Effector memory CD4-positive, alpha-beta T cell (primary cell): ENCODE results near the gene GPR84.

ENCODE experiments used
- DNase-seq, 3 donors: peaks; one replicate each; pipeline ENCODE4 v3.0.0-alpha.2; 2020
- H3K27ac ChIP-seq: 2 replicates; pipeline ENCODE4 v1.7.0; 2013; ENCODE audit warnings: mild to moderate bottlenecking, low read length, moderate library complexity; ENCODE audit not compliant: insufficient read depth, poor library complexity, severe bottlenecking
- H3K27me3 ChIP-seq: replicated peaks from 2 replicates; pipeline ENCODE4 v1.7.0; 2013; ENCODE audit warnings: mild to moderate bottlenecking, low read length; ENCODE audit not compliant: insufficient read depth, control insufficient read depth, poor library complexity, severe bottlenecking
- H3K36me3 ChIP-seq: 2 replicates; pipeline ENCODE4 v1.7.0; 2013; ENCODE audit warnings: mild to moderate bottlenecking, low read length, moderate library complexity; ENCODE audit not compliant: control insufficient read depth, insufficient read depth
- H3K4me1 ChIP-seq: 2 replicates; pipeline ENCODE4 v1.7.0; 2013; ENCODE audit warnings: low read length, mild to moderate bottlenecking; ENCODE audit not compliant: control insufficient read depth, insufficient read depth, poor library complexity, severe bottlenecking
- H3K4me3 ChIP-seq: 2 replicates; pipeline ENCODE4 v1.7.0; 2013; ENCODE audit warnings: low read length, low read depth, mild to moderate bottlenecking; ENCODE audit not compliant: insufficient read depth, poor library complexity, severe bottlenecking
- H3K9me3 ChIP-seq: 2 replicates; pipeline ENCODE4 v1.7.0; 2013; ENCODE audit warnings: mild to moderate bottlenecking, low read length, moderate library complexity; ENCODE audit not compliant: control insufficient read depth
- total RNA-seq, 3 donors: gene quantifications; one replicate each; lab custom pipeline; 2026; lab: John Stamatoyannopoulos, UW

GPR84 gene
- 0 to 1.5 (median 0.39) reads per million in 3 donors for total RNA-seq

GRCh38 chr12:54364413-54364812 lies at the start of gene GPR84:
TSS of gene GPR84 (minus strand) at chr12:54364486. CDS start at chr12:54363851, 635 bp downstream.
- H3K27ac ChIP-seq: peak within 1 kb of the TSS; percentile 1
- H3K9me3 ChIP-seq: no peaks in the 10 kb centered on the region
- H3K36me3 ChIP-seq: no peaks in the 10 kb centered on the region
- peak within 1 kb of the TSS; percentile 7 for H3K4me3 ChIP-seq
- H3K27me3 ChIP-seq: no peaks in the 10 kb centered on the region
- DNase-seq: no peak
- peaks cover 28% of the 10 kb centered on the region for H3K4me1 ChIP-seq

GRCh38 chr12:54413284-54414190 lies 49.3 kb upstream of the GPR84 start:
- peaks cover 19% of the 10 kb centered on the region for H3K36me3 ChIP-seq
- peak overlapping the region; percentile 97 for H3K27ac ChIP-seq
- H3K9me3 ChIP-seq: no peaks in the 10 kb centered on the region
- no peaks in the 10 kb centered on the region for H3K27me3 ChIP-seq
- H3K4me1 ChIP-seq: peaks cover 62% of the 10 kb centered on the region
- peak; percentile 77 to 81 (median 79) for DNase-seq
- H3K4me3 ChIP-seq: peak overlapping the region; percentile 53

- DNase-seq: no peak
- H3K4me1 ChIP-seq: peaks cover 62% of the 10 kb centered on the region
Measured at GRCh38 chr12:54412786-54413185, 48.5 kb upstream of the GPR84 start.

GRCh38 chr12:54412348-54412747 lies 48.1 kb upstream of the GPR84 start:
- Histone ChIP-seq H3K4me3 (peak overlapping the region; percentile 53), H3K36me3 (peaks cover 30% of the 10 kb centered on the region), H3K4me1 (peaks cover 59% of the 10 kb centered on the region), H3K9me3 (no peaks in the 10 kb centered on the region), H3K27ac (peak overlapping the region; percentile 97), H3K27me3 (no peaks in the 10 kb centered on the region)
- no peak for DNase-seq

More at GRCh38 chr12:54412786-54413185, 48.5 kb upstream of the GPR84 start:
- H3K27me3 ChIP-seq: no peaks in the 10 kb centered on the region
- H3K9me3 ChIP-seq: no peaks in the 10 kb centered on the region
- H3K27ac ChIP-seq: peak overlapping the region; percentile 97
- H3K4me3 ChIP-seq: peak overlapping the region; percentile 53
- H3K36me3 ChIP-seq: peaks cover 25% of the 10 kb centered on the region

GRCh38 chr12:54411391-54412241 lies 47.3 kb upstream of the GPR84 start:
- Histone ChIP-seq H3K36me3 (peaks cover 37% of the 10 kb centered on the region), H3K27ac (peak overlapping the region; percentile 97), H3K4me1 (peaks cover 55% of the 10 kb centered on the region), H3K27me3 (no peaks in the 10 kb centered on the region), H3K9me3 (no peaks in the 10 kb centered on the region), H3K4me3 (peak overlapping the region; percentile 53)
- DNase-seq: peak; percentile 48 to 54 (median 51)

GRCh38 chr12:54409267-54409666 lies 45.0 kb upstream of the GPR84 start:
- no peaks in the 10 kb centered on the region for H3K27me3 ChIP-seq
- DNase-seq: no peak
- peaks cover 60% of the 10 kb centered on the region for H3K36me3 ChIP-seq
- no peak overlapping the region for H3K4me3 ChIP-seq
- peaks cover 47% of the 10 kb centered on the region for H3K4me1 ChIP-seq
- H3K9me3 ChIP-seq: no peaks in the 10 kb centered on the region
- H3K27ac ChIP-seq: peak overlapping the region; percentile 17

- no peaks in the 10 kb centered on the region for H3K27me3 ChIP-seq
- H3K4me3 ChIP-seq: no peak overlapping the region
- peaks cover 79% of the 10 kb centered on the region for H3K36me3 ChIP-seq
- H3K27ac ChIP-seq: peak overlapping the region; percentile 21
- DNase-seq: no peak
- H3K4me1 ChIP-seq: peaks cover 28% of the 10 kb centered on the region
- H3K9me3 ChIP-seq: no peaks in the 10 kb centered on the region
Measured at GRCh38 chr12:54407183-54407905, 43.1 kb upstream of the GPR84 start.

GRCh38 chr12:54405573-54405972 lies 41.3 kb upstream of the GPR84 start:
- DNase-seq: no peak
- Histone ChIP-seq H3K9me3 (no peaks in the 10 kb centered on the region), H3K4me3 (no peak overlapping the region), H3K27ac (no peak overlapping the region), H3K36me3 (peaks cover 95% of the 10 kb centered on the region), H3K27me3 (no peaks in the 10 kb centered on the region), H3K4me1 (peaks cover 13% of the 10 kb centered on the region)

GRCh38 chr12:54405106-54405505 lies 40.8 kb upstream of the GPR84 start:
- H3K4me3 ChIP-seq: no peak overlapping the region
- H3K27ac ChIP-seq: peak overlapping the region; percentile 40
- H3K36me3 ChIP-seq: peaks cover 95% of the 10 kb centered on the region
- H3K27me3 ChIP-seq: no peaks in the 10 kb centered on the region
- H3K9me3 ChIP-seq: no peaks in the 10 kb centered on the region
- DNase-seq: no peak
- peaks cover 13% of the 10 kb centered on the region for H3K4me1 ChIP-seq
